Stimulated activated CD8-positive, alpha-beta memory T cell treated with anti-CD3 and anti-CD28 coated beads, Interleukin-12 subunit alpha, Interleukin-12 subunit beta, amount 100 ng/mL, for 1 hour (primary cell): ENCODE measurements around the gene GPX6.
"Not testable (repeated sequence)": the region's sequence is repeated elsewhere in the genome, so short reads cannot be mapped to it uniquely, and the experiment has no call there.

Source experiments
- DNase-seq: peaks from one replicate; pipeline ENCODE4 v3.0.0-alpha.2; 2020; ENCODE audit warnings: low read depth

Gene GPX6

DNA sequence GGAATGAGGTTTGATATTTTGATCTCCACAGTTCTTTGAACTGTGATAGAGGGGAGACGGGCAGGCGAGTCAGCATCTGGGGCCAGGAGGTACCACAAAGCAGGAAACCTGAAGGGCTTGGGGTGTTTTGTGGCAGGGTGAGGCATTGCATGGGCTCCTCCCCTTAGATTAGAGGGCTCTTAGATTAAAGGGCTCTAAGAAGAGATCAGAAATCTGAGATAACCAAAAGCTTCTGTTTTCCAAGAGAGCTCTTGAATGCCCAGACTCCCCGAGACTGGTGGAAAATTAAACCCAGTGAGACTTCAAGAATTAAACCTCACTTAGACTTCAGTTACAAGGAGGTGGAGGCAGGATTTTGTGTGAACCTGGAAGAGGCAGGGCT is 7.6 kb upstream of the GPX6 start:
- DNase-seq: peak; percentile 26

DNA sequence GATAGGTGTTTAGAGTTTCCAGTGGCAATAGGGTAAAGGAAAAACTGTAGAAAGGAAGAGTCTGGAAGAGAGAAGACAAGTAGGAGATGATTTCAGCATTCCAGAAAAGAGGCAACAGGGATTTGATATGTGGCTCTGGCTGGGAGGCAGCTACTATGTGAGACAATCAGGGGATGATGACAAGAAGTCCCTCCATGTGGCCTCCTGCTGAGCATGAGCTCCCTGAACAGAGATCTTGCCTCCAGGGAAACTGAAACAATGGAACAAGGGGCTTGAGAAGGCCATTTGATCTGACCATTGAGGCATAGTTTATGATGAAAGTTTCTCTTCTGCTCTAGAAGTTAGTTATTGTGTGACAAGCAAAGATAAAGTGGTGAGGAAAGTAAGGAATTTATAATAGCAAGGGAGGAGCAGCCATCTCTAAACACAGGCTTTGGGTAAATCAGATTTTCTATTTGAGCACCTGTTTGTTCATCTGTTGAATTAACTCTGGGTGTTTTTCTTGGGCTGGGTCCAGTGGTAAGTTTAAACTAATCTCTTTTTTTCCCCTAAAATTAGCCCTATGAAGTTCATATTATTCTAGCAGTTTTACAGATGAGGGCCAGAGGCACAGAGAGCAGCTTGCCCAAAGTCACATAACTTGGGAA is 7.1 kb upstream of the GPX6 start:
- DNase-seq: no peak

DNA sequence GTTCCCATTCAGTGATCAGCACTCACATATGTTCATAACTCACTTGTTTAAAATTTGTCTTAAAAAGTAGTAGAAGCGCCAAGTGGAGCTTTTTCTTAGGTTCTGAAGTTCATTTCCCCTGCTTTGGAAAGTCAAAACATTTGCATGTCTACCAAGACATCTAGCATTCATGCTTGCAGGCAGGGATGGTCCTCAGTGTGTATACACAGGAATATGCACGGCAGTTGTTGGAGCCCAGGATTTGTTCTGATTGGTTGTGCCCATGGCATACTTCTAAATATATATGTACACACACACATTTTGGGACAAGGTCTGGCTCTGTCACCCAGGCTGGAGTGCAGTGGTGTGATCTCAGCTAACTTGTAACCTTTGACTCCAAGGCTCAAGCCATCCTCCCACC is 2.4 kb upstream of the GPX6 start:
- no peak for DNase-seq

DNA sequence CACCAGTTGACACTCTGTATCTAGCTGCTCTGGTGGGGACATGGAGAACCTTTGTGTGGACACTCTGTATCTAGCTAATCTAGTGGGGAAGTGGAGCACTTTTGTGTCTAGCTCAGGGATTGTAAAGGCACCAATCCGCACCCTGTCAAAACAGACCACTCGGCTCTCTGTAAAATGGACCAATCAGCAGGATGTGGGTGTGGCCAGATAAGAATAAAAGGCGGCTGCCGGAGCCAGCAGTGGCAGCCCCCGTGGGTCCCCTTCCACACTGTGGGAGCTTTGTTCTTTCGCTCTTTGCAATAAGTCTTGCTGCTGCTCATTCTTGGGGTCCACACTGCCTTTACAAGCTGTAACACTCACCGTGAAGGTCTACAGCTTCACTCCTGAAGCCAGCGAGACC is 3.2 kb downstream of the GPX6 start:
- not testable (repeated sequence) for DNase-seq

DNA sequence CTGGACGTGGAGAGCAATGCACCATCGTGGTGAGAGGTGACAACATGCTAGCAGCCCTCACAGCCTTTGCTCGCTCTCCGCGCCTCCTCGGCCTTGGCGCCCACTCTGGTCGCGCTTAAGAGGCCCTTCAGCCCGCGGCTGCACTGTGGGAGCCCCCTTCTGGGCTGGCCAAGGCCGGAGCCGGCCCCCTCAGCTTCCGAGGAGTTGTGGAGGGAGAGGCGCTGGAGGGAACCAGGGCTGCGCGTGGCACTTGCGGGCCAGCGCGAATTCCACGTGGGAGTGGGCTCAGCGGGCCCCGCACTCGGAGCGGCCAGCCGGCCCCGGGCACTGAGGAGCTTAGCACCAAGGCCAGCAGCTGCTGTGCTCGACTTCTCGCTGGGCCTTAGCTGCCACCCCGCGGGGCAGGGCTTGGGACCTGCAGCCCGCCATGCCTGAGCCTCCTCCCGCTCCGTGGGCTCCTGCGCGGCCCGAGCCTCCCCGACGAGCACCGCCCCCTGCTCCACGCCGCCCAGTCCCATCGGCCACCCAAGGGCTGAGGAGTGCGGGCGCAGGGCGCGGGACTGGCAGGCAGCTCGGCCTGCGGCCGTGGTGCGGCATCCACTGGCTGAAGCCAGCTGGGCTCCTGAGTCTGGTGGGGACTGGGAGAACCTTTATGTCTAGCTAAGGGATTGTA is 3.8 kb downstream of the GPX6 start:
- no peak for DNase-seq

DNA sequence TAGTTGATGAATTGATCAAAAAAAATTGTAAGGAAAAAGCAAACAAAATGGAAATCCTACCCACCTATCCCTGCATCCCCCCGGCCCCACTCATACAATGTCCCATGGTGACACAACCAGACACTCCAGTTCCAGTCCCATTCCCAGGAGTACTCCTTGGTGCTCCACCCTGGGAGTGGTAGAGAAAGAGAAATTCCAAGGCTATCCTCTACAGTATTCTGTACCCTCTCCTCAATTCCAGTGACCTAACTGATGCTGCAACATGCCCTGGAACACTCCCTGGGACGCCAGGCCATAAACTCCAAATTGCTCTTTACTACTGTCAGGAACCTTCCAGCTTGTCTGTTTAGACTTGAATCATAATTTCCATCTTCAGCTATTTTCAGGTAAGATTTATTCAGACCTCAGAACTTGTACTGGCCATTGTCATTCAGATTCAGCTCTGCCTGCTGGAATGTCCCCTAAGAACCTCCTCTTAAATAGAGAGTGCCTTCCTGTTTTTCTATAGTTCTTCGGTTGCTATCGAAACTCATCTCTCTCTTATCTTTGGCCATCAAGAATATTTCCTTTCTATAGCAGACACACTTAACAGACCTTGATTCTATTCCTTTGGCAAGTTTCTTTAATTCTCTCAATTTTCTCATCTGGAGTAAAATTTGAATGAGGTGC is 8.7 kb downstream of the GPX6 start:
- DNase-seq: no peak

DNA sequence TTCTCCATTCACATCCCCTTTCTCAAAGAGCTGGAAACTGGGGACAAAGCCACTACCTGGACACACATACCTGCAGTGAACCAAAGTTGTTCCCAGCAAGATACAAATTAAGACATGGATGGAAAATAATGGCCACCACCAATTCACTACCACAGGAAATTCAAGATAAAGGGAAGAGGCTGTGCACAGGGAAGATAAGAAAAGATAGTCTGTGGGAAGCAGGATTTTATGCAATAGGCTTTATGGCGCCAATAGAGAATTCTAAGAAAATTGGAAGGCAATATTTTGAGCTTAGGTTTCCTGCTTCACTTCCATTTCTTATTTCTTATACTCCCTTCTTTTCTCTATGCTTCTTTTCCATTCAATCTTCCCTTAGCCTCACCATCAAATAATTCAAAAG is 9.9 kb downstream of the GPX6 start:
- no peak for DNase-seq

DNA sequence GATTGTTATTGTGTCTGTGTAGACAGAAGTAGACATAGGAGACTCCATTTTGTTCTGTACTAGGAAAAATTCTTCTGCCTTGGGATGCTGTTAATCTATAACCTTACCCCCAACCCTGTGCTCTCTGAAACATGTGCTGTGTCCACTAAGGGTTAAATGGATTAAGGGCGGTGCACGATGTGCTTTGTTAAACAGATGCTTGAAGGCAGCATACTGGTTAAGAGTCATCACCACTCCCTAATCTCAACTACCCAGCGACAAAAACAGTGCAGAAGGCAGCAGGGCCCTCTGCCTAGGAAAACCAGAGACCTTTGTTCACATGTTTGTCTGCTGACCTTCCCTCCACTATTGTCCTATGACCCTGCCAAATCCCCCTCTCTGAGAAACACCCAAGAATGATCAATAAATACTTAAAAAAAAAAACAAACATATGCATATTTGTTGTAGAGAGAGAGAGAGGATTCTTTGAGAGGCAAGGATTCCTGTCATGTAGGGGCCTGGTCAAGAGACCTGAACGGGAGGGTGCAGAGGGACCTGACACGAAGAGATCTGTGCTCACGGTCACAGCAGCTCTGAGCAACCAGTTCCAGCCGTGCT is 12.8 kb downstream of the GPX6 start:
- DNase-seq: not testable (repeated sequence)

DNA sequence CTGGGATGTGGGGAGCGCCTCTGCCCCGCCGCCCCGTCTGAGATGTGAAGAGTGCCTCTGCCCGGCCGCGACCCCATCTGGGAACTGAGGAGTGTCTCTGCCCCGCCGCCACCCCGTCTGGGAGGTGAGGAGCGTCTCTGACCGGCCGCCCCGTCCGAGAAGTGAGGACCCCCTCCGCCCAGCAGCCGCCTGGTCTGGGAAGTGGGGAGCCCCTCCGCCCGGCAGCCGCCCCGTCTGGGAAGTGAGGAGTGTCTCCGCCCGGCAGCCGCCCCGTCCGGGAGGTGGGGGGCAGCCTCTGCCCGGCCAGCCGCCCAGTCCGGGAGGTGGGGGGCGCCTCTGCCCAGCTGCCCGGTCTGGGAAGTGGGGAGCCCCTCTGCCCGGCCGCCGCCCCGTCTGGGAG is 13.5 kb downstream of the GPX6 start:
- DNase-seq: not testable (repeated sequence)

DNA sequence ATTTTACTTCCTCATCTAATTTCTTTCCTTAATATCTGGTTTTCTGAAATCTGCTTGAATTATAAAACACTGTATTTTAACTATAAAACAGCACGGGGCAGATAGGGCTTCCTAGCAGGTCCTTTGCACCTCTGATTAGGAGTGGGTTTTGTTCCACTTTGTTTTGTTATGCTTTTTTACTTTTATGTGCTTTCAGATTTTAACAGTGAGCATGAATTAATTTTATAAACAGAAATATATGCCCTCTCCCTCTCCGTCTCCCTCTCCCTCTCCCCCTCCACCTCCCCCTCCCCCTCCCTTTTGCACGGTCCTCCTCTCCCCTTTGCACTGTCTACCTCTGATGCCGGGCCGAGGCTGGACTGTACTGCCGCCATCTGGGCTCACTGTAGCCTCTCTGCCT is 14.3 kb downstream of the GPX6 start:
- no peak for DNase-seq

DNA sequence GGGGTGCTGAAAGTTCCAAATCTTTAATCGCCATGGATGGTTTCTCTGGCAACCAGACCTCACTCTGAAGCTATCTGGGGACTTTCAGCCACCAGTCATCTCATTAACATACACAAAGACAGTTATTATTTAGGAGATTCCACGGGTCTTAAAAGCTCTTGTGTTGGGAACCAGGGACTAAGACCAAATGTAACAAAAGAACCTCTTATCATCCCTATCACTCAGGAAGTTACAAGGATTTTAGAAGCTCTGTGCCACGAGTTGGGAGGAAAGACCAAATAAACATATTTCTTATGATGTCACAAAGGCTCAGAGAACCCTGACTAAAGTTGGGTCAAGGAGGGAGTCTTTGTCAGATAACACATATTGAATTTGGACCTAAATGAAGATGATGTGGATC is 17.7 kb downstream of the GPX6 start:
- no peak for DNase-seq

DNA sequence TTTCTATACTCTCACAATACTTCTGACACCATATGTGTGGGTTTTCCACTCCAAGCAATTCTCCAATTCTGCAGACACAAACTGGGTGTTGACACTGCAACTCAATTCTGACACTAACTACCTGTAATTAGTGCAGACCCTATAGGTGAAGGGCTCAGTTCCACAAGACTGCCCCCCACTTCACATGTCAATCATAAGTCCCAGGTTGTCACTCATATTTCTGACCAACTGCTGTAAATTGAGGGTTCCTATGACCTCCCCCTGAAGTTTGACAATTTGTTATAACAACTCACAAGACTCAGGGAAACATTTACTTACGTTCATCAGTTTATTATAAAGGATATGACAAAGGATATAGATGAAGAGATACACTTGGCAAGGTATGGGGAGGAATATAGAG is 18.3 kb downstream of the GPX6 start:
- no peak for DNase-seq

DNA sequence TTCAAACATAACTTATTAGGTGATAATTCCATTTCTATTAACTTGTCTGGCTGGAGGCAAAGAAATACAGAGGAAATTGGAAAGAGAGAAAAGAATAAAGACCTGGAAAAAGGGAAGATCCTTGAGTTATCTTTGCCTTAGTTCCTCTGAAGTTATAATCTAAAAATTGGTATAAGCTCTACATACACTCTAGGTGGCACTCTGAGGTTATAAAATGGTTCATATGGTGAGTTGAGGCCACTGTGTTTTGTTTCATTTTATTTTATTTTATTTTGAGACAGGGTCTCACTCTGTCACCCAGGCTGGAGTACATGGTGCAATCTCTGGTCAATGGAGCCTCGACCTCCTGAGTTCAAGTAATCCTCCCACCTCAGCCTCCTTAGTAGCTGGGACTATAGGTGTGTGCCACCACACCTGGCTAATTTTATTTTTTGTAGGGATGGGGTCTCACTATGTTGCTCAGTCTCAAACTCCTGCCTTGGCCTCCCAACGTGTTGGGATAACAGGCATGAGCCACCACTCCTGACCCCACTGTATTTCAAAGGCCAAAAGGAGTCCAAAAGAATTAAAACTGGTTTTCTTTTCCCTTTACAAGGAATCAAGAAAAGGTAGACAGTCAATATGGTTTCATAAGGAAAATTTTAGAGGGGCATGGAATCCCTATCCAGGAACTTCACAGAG is 19.4 kb downstream of the GPX6 start:
- no peak for DNase-seq

DNA sequence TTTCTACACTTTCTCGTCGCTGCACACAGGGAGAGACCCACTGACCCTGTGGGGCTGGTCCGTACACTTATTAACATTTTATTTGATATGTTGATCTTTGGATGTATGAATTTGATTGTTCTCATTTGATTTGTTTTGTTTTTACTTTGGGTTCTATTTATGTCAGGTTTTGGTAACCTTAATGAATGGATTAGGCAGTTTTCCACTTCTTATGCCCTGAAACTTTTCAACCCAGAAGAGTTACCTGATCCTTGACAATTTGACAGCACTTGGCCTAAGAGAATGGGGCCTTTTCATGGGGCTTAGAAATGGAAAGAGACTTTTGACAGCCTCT is 23.6 kb downstream of the GPX6 start:
- no peak for DNase-seq

DNA sequence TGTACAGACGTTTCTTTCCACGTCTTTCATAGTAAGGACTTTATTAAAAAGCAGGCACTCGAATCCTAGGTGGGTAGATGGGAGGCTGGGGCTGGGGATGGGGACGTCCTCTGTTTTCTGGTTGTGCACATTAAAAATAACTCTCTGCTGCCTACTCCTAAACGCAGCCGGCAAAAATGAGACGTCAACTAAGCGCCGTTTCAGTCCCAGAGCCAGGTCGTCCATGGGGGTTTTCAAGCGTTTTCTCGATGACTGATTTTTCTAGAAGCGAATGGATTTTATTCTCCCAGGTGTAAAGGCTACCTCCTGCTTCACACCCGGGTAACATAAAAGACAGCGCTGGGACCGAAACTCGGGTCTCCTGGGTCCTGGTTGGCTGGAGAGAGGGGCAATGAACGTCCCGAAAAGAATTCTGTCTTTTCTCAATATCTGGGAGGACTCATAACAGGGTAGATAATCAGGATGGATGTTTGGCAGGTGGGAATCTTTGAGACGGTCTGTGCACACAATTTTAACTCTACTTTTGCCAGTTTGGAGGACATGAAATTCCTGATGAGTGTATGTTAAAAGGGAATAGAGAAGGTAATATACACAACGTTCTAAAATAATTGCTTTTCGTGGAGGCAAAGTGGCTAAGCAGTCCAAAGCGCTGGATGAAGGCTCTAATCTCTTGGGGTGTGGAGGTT is 25.2 kb downstream of the GPX6 start:
- no peak for DNase-seq

DNA sequence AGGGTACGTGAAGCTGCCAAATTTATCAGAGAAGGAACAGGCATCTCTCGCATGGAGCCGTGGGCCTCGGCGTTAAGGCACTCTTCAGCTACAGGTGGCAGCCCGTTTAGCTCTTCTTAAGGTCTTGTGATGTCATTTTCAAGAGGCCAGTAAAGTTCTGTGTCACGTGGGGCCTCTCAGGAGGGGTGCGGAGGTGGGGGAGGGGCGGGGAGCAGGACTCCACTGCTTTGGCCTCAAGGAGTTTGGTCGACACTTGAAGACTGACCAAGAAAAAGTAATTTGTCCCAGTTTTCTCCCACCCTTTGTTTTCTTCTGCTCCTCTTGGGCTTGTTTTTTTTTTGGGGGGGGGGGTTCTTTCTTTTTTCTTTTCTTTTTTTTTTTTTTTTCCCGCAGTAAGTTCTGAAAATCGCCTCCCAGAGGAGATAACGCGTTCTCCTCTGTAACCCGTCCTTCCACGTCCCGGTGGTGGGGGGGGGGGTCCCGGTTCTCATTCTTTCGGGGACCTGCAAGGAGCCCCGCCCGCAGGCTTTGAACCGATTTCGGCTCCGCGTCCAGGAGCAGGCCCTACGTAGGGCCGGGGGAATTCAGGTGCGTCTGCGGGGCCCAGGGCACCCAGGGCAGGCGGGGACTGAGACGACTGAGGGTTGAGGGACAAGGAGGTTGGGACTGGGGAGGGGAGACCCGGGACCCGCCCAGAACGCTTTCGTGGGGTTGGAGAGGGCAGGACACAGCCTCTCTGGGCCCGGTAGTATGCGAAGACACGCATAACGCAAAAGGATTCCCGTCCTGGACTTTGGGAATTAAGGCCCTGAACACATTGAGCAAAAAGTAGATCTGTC is 26.0 kb downstream of the GPX6 start:
- DNase-seq: peak; percentile 3

DNA sequence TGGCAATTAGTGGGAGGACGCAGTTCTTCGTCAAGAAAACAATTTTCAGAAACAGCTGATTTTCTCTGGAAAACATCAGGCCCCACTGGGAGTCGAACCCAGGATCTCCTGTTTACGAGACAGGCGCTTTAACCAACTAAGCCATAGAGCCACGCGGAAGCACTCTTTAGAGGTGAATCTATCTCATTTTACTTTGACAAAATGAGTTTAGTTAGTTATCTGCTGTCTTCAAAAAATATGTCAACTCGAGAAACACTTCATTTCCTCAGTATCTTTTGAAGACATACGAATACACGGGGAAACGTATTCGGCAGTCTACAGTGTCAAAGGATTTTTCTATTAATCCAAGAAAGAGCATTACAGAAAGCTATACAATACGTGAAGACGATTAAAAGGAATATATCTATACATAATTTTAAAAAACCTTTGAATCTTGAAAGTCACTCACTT is 26.7 kb downstream of the GPX6 start:
- DNase-seq: no peak

DNA sequence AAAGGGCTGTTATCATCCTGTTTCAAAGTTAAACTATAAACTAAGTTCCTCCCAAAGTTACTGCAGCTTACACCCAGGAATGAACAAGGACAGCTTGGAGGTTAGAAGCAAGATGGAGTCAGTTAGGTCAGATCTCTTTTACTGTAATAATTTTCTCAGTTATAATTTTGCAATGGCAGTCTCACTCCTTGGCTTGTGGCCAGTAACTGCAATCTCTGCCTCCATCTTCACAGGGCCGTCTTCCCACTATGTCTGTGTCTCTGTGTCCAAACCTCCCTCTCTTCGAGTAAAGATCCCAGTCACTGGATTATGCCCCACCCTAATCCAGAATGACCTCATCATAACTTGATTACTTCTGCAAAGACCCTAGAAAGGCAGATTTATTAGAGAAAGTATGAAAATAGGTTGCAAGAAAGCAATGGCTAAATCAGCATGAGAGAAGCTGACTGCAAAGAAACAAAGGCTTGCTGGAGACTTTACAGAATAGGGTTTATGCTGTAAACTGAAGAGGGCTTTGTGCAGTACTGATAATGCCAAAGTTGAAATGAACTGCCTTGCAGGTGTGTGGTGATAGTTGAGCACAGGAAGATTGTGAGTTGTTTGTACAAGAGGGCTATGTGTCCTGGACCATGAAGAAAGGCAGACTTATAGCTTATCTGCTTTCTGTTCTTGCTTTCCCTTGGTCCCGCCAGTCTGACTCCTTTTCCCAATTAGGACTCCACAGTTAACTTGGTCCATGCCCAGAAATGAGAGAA is 28.4 kb downstream of the GPX6 start:
- DNase-seq: no peak

DNA sequence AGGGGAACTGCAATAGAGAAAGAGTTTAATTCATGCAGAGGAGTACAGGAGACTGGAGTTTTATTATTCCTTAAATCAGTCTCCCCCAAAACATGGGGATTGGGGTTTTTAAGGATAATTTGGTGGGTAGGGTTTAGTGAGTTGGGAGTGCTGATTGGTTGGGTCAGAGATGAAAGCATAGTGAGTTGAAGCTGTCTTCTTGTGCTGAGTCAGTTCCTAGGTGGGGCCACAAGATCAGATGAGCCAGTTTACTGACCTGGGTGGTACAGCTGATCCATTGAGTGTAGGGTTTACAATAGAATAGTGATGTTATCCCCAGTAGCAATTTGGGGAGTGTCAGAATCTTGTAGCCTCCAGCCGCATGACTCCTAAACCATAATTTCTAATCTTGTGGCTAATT is 29.1 kb downstream of the GPX6 start:
- no peak for DNase-seq

DNA sequence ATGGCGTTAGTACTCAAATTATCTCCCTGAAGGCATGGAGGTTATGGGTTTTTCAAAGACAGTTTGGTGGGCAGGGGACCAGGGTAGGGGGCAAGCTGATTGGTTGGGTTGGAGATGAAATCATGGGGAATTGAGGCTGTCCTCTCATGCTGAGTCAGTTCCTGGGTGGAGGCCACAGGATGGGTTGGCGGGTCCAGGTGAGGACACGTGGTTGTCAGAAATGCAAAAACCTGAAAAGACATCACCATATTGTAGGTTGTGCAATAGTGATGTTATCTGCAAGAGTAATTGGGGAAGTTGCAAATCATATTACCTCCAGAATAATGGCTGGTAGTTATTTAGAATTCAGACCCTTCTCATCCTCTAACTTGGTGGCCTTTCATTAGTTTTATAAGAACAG is 30.1 kb downstream of the GPX6 start:
- DNase-seq: no peak
